T-helper 17 cell (primary cell): ENCODE data around the gene MAP3K3. TPM values are rescaled to one million over a fixed set of nuclear protein-coding genes. Genes with fewer than 3 reads are reported as not detected.
A peak's percentile ranks its signal among the peaks of the same experiment; 100 is the strongest.

Experiments
- ATAC-seq: fragments of 150-1000 bp; cut with Tn5 transposase; 2 replicates; pipeline ENCODE4 v1.10.0; 2021; ENCODE audit warnings: mild to moderate bottlenecking, moderate library complexity
- DNase-seq, 3 donors: peaks; one replicate each; pipeline versions ENCODE4 v3.0.0 to v3.0.0-alpha.2; 2020 to 2021
- H3K9me3 ChIP-seq: one replicate; pipeline ENCODE4 v1.7.0; 2013; ENCODE audit warnings: low read length, mild to moderate bottlenecking; ENCODE audit not compliant: control insufficient read depth, poor library complexity, severe bottlenecking
- H3K27ac Mint-ChIP-seq: one replicate; pipeline ENCODE4 v1.8.0; 2022; ENCODE audit warnings: mild to moderate bottlenecking, moderate library complexity, mixed read lengths
- H3K27me3 Mint-ChIP-seq: one replicate; pipeline ENCODE4 v1.8.0; 2022; ENCODE audit warnings: mixed read lengths
- H3K36me3 Mint-ChIP-seq: one replicate; pipeline ENCODE4 v1.8.0; 2022; ENCODE audit warnings: low read depth, mixed read lengths
- H3K4me1 Mint-ChIP-seq: one replicate; pipeline ENCODE4 v1.8.0; 2022; ENCODE audit warnings: mild to moderate bottlenecking, mixed read lengths
- H3K4me3 Mint-ChIP-seq: one replicate; pipeline ENCODE4 v1.8.0; 2022; ENCODE audit warnings: mild to moderate bottlenecking, moderate library complexity, mixed read lengths
- total RNA-seq, 4 donors: library from RNA in 2 of 4; stranded (reverse) in 2 of 4; gene quantifications; one replicate each; pipeline ENCODE4 v1.2.3 and lab custom pipeline; 2022 to 2026

The MAP3K3 gene
- total RNA-seq, 2 donors from 2014 or later = 74.1 to 85.0 TPM

DNA sequence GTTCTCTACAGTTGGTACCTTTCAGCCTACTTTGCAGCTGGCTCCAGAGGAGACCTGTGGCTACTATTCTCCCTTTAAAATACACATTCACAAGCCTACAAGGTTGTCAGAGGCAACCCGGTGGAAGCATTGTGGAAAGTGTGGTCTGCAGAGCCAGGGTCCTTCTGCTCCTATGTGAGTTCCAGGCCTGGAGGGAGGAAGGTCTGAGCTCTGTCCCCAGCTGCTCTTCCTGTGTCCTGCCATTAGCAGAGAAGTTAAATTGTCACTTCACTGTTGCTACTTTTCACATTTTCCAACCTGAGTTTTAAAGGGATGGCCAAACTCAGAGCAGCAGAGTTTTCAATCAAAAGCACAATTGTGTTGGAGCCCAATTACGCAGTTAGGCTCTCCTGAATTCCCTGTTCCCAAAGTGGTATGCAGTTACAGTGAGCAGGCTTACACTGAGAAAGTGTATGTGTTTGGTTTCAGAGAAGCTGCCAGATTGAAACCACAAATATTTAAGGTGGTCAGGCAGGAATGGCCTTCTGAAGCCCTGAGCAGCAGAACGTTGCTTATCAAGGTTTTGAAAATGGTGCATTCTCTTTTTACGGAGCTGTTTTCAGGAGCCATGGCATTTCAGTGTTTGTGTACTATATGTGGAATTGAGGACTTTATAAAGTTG, 25.0 kb downstream of the MAP3K3 start:
- Mint-ChIP-seq H3K4me1 (peaks cover 12% of the 10 kb centered on the region), H3K36me3 (peaks cover 8% of the 10 kb centered on the region), H3K4me3 (no peak overlapping the region), H3K27me3 (no peaks in the 10 kb centered on the region), H3K27ac (peak overlapping the region; percentile 29)
- no peak for DNase-seq
- no peaks in the 10 kb centered on the region for H3K9me3 ChIP-seq
- ATAC-seq = no peak

GRCh38 chr17:63647936-63648335, 25.7 kb downstream of the MAP3K3 start:
- H3K4me1 Mint-ChIP-seq = peaks cover 14% of the 10 kb centered on the region
- ATAC-seq = no peak
- H3K36me3 Mint-ChIP-seq = peaks cover 9% of the 10 kb centered on the region
- H3K9me3 ChIP-seq = no peaks in the 10 kb centered on the region
- DNase-seq = no peak
- H3K27me3 Mint-ChIP-seq = no peaks in the 10 kb centered on the region
- no peak overlapping the region for H3K4me3 Mint-ChIP-seq
- no peak overlapping the region for H3K27ac Mint-ChIP-seq

GRCh38 chr17:63649813-63650212, 27.6 kb downstream of the MAP3K3 start:
- ATAC-seq (no peak), DNase-seq (no peak)
- H3K9me3 ChIP-seq = no peaks in the 10 kb centered on the region
- H3K36me3 Mint-ChIP-seq = peaks cover 9% of the 10 kb centered on the region
- no peak overlapping the region for H3K4me3 Mint-ChIP-seq
- H3K27me3 Mint-ChIP-seq = no peaks in the 10 kb centered on the region
- no peak overlapping the region for H3K27ac Mint-ChIP-seq
- H3K4me1 Mint-ChIP-seq = peaks cover 12% of the 10 kb centered on the region

GRCh38 chr17:63652106-63652505, 29.9 kb downstream of the MAP3K3 start:
- no peak overlapping the region for H3K4me3 Mint-ChIP-seq
- H3K4me1 Mint-ChIP-seq = peaks cover 12% of the 10 kb centered on the region
- DNase-seq (no peak), ATAC-seq (no peak)
- H3K27me3 Mint-ChIP-seq = no peaks in the 10 kb centered on the region
- no peak overlapping the region for H3K27ac Mint-ChIP-seq
- H3K36me3 Mint-ChIP-seq = peaks cover 7% of the 10 kb centered on the region
- no peaks in the 10 kb centered on the region for H3K9me3 ChIP-seq

- ATAC-seq = no peak
- Mint-ChIP-seq H3K36me3 (peaks cover 9% of the 10 kb centered on the region), H3K4me3 (no peak overlapping the region), H3K4me1 (peaks cover 14% of the 10 kb centered on the region), H3K27me3 (no peaks in the 10 kb centered on the region), H3K27ac (no peak overlapping the region)
- DNase-seq = no peak
- H3K9me3 ChIP-seq = no peaks in the 10 kb centered on the region
These were observed 30.8 kb downstream of the MAP3K3 start for GRCh38 chr17:63653050-63653449.

- ATAC-seq (no peak), DNase-seq (no peak)
- no peak overlapping the region for H3K27ac Mint-ChIP-seq
- H3K36me3 Mint-ChIP-seq = peaks cover 8% of the 10 kb centered on the region
- peaks cover 6% of the 10 kb centered on the region for H3K4me1 Mint-ChIP-seq
- no peaks in the 10 kb centered on the region for H3K27me3 Mint-ChIP-seq
- no peak overlapping the region for H3K4me3 Mint-ChIP-seq
- H3K9me3 ChIP-seq = no peaks in the 10 kb centered on the region
These were observed 35.6 kb downstream of the MAP3K3 start for GRCh38 chr17:63657786-63658185.

- H3K27me3 Mint-ChIP-seq = no peaks in the 10 kb centered on the region
- no peak overlapping the region for H3K27ac Mint-ChIP-seq
- no peak overlapping the region for H3K4me3 Mint-ChIP-seq
- H3K9me3 ChIP-seq = no peaks in the 10 kb centered on the region
- no peak for DNase-seq
- peaks cover 6% of the 10 kb centered on the region for H3K4me1 Mint-ChIP-seq
- H3K36me3 Mint-ChIP-seq = peaks cover 8% of the 10 kb centered on the region
- no peak for ATAC-seq
These were observed 36.1 kb downstream of the MAP3K3 start for GRCh38 chr17:63658366-63658765.

- no peaks in the 10 kb centered on the region for H3K9me3 ChIP-seq
- peaks cover 9% of the 10 kb centered on the region for H3K36me3 Mint-ChIP-seq
- H3K4me3 Mint-ChIP-seq = no peak overlapping the region
- no peak overlapping the region for H3K27ac Mint-ChIP-seq
- H3K27me3 Mint-ChIP-seq = no peaks in the 10 kb centered on the region
- H3K4me1 Mint-ChIP-seq = peaks cover 9% of the 10 kb centered on the region
- DNase-seq (no peak), ATAC-seq (no peak)
These were observed 37.6 kb downstream of the MAP3K3 start for GRCh38 chr17:63659850-63660249.

DNA sequence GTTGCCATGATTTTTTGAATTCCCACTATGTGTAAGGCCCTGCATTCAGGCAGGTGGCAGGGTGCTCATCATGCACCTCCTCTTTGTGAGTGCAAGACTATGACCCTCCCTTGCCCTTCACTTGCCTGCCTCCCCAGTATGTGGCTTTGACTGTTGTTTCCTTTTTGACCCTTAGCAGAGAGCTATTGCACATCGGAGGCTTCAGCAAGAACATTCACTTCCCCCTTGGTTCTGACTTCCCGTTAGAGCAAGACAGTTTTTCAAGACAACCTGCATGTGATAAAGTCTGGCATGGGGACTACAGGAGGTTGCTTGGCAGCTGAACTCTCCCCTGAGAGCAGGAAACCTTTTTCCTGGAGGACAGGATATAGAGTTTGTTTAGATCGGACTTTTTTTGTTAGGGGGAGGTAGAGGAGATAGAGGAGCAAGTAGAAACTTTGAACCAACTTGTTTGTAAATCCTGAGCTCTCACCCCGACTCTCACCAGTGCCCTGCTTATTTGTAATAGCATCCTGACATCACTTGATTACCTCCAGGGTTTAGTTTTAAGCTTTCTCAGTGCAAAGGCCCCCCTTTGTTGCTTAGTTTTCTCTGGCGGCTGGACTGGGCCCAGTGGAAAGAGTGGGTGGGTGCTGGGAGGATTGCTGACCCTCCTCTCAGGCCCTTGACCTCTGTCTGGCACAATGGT, 43.5 kb downstream of the MAP3K3 start:
- Mint-ChIP-seq H3K4me3 (no peak overlapping the region), H3K27ac (peak overlapping the region; percentile 6), H3K27me3 (no peaks in the 10 kb centered on the region), H3K4me1 (peaks cover 16% of the 10 kb centered on the region), H3K36me3 (peaks cover 11% of the 10 kb centered on the region)
- no peaks in the 10 kb centered on the region for H3K9me3 ChIP-seq
- ATAC-seq = no peak
- no peak for DNase-seq

DNA sequence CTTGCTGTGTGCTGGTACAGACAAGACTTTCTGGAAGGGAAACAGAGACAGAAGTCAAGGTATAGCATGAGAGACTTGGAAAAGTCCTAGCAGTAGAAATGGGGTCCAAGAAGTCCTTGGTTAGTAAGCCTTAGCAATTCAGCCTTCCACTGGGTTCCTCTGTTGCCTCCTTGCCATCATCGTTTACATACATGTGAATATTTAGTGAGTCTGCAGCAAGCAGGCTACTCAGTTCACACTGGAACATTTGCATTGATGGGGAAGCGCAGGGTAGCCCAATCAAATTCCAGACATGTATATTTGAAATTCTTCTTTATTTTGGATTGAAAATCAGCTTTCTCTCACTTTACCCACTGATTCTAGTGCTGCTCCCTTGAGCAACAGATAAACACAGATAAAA, 50.6 kb downstream of the MAP3K3 start:
- Mint-ChIP-seq H3K36me3 (peaks cover 11% of the 10 kb centered on the region), H3K27ac (no peak overlapping the region), H3K4me3 (no peak overlapping the region), H3K27me3 (no peaks in the 10 kb centered on the region), H3K4me1 (peaks cover 26% of the 10 kb centered on the region)
- H3K9me3 ChIP-seq = no peaks in the 10 kb centered on the region
- ATAC-seq = no peak
- DNase-seq = no peak

GRCh38 chr17:63675231-63675606, 53.0 kb downstream of the MAP3K3 start:
- peak overlapping the region; percentile 63 for H3K27ac Mint-ChIP-seq
- no peak overlapping the region for H3K4me3 Mint-ChIP-seq
- peaks cover 20% of the 10 kb centered on the region for H3K4me1 Mint-ChIP-seq
- H3K36me3 Mint-ChIP-seq = peaks cover 8% of the 10 kb centered on the region
- no peak for DNase-seq
- H3K27me3 Mint-ChIP-seq = no peaks in the 10 kb centered on the region
- ATAC-seq = no peak
- H3K9me3 ChIP-seq = no peaks in the 10 kb centered on the region

- Mint-ChIP-seq H3K4me3 (no peak overlapping the region), H3K27ac (peak overlapping the region; percentile 63), H3K27me3 (no peaks in the 10 kb centered on the region), H3K4me1 (peaks cover 16% of the 10 kb centered on the region), H3K36me3 (peaks cover 3% of the 10 kb centered on the region)
- no peak for DNase-seq
- no peaks in the 10 kb centered on the region for H3K9me3 ChIP-seq
- ATAC-seq = no peak
These were observed 53.7 kb downstream of the MAP3K3 start for GRCh38 chr17:63675607-63676546.

DNA sequence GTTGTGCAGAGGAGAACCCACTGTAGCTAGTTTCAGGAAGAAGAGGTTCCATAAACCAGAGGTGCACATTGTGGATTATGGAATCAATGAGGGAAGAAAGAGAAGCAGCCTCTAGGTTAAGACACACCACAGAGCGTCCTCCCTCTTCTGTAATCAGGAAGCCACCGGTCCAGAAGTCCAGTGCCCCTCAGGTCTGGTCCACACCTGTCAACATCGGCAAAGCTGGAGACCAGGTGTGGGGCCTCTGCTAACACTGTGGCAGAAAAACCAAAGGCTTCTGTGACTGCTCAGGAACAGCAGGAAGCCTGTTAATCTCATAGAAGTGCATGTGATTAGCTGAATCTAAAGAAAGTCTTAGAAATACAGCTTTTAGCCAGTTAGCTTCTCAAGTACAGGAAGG, 54.4 kb downstream of the MAP3K3 start:
- no peaks in the 10 kb centered on the region for H3K9me3 ChIP-seq
- H3K27me3 Mint-ChIP-seq = no peaks in the 10 kb centered on the region
- ATAC-seq (no peak), DNase-seq (no peak)
- peaks cover 14% of the 10 kb centered on the region for H3K4me1 Mint-ChIP-seq
- H3K36me3 Mint-ChIP-seq = peaks cover 2% of the 10 kb centered on the region
- no peak overlapping the region for H3K4me3 Mint-ChIP-seq
- H3K27ac Mint-ChIP-seq = peak overlapping the region; percentile 63
